ENCODE results near the gene SVOPL. TPM values are rescaled to one million over a fixed set of nuclear protein-coding genes. Genes with fewer than 3 reads are reported as not detected.
"Not testable (repeated sequence)": the region's sequence is repeated elsewhere in the genome, so short reads cannot be mapped to it uniquely, and the experiment has no call there.

Gene SVOPL
- total RNA-seq, 1 donor from 2014 or later: not detected

GRCh38 chr7:138735399-138735798 lies 34.2 kb upstream of the SVOPL start:
- DNase-seq (ENCODE audit: extremely low spot score, unreplicated experiment): no peak
- Mint-ChIP-seq H3K36me3 (no peaks in the 10 kb centered on the region), H3K27ac (no peak overlapping the region), H3K27me3 (no peaks in the 10 kb centered on the region), H3K4me3 (no peak overlapping the region), H3K9me3 (peaks cover 4% of the 10 kb centered on the region), H3K4me1 (ENCODE audit: unreplicated experiment) (peaks cover 10% of the 10 kb centered on the region)
- no peak for TF ChIP-seq CTCF (conservative IDR thresholded peaks at IDR 0.05)

- H3K36me3 Mint-ChIP-seq; H3K4me3 Mint-ChIP-seq; H3K4me1 Mint-ChIP-seq (ENCODE audit: unreplicated experiment); H3K27ac Mint-ChIP-seq; H3K27me3 Mint-ChIP-seq; DNase-seq (ENCODE audit: extremely low spot score, unreplicated experiment); H3K9me3 Mint-ChIP-seq: not testable (repeated sequence)
Measured at GRCh38 chr7:138731733-138732132, 30.6 kb upstream of the SVOPL start.

DNA sequence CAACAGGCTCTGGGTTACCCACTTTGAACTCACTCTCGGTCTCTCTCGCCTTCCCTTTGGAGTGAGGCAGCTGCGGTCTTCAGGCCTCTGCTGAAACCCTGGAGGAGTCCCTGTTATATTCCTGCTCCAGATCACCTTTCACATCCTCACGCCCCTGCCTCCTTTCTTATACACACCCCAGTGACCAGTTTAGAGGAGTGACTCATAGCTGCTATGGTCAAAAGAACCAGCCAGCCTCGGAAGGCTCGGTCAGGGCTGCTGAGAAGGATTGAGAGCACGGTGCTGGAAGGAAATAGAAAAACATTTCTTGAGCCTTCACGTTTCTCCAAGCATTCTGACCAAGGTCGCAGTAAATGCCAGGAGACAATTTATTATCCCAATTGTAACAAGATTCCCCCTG lies 28.3 kb upstream of the SVOPL start:
- no peak for DNase-seq (ENCODE audit: extremely low spot score, unreplicated experiment)
- no peak overlapping the region for H3K27ac Mint-ChIP-seq
- H3K4me3 Mint-ChIP-seq: no peak overlapping the region
- no peak for TF ChIP-seq CTCF (conservative IDR thresholded peaks at IDR 0.05)
- H3K36me3 Mint-ChIP-seq: no peaks in the 10 kb centered on the region
- no peaks in the 10 kb centered on the region for H3K9me3 Mint-ChIP-seq
- H3K4me1 Mint-ChIP-seq (ENCODE audit: unreplicated experiment): no peaks in the 10 kb centered on the region
- H3K27me3 Mint-ChIP-seq: no peaks in the 10 kb centered on the region

DNA sequence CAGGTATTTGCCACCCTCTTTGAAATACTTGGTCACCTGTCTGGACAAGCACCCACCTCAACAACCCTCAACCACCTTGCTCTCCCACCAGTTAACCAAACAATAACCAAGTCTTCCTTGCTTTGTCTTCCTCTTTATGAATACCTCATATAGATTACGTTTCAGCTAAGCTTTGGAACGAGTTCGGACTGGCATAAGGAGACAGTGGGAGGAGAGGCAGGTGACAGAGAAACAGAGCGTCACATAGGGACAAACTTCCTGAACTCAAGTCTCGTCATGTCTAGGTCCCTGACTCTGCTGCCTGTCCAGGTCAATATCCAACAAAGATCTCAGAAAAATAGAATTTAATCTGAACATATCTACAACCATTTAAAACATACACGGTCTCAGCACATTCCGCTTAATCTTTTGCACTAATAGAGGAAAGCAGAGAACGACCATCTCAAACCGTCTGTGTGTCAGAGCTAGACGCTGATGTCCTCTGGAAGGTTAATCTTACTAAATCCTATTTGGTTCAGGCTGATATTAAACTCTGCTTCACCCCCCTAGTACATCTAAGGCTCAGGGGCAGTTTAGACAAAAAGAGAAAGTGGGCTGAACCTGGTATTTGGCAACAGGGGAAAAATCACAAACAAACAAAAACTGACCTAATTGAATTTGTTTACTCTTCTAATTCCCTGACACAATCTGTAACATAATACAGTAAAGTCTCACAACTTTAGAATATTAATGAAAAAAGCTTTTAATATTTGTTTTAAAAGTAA lies 26.4 kb upstream of the SVOPL start:
- Mint-ChIP-seq H3K27ac (no peak overlapping the region), H3K4me3 (no peak overlapping the region), H3K36me3 (no peaks in the 10 kb centered on the region), H3K4me1 (ENCODE audit: unreplicated experiment) (no peaks in the 10 kb centered on the region), H3K9me3 (no peaks in the 10 kb centered on the region), H3K27me3 (no peaks in the 10 kb centered on the region)
- no peak for TF ChIP-seq CTCF (conservative IDR thresholded peaks at IDR 0.05)
- DNase-seq (ENCODE audit: extremely low spot score, unreplicated experiment): no peak

- Mint-ChIP-seq H3K9me3 (no peaks in the 10 kb centered on the region), H3K4me1 (ENCODE audit: unreplicated experiment) (no peaks in the 10 kb centered on the region), H3K27me3 (no peaks in the 10 kb centered on the region), H3K36me3 (no peaks in the 10 kb centered on the region), H3K4me3 (no peak overlapping the region), H3K27ac (no peak overlapping the region)
- DNase-seq (ENCODE audit: extremely low spot score, unreplicated experiment): no peak
- TF ChIP-seq CTCF (conservative IDR thresholded peaks at IDR 0.05): no peak
Measured at GRCh38 chr7:138726288-138726687, 25.1 kb upstream of the SVOPL start.

- TF ChIP-seq CTCF (conservative IDR thresholded peaks at IDR 0.05): no peak
- Mint-ChIP-seq H3K4me3 (no peak overlapping the region), H3K27me3 (no peaks in the 10 kb centered on the region), H3K9me3 (no peaks in the 10 kb centered on the region), H3K27ac (no peak overlapping the region), H3K36me3 (no peaks in the 10 kb centered on the region), H3K4me1 (ENCODE audit: unreplicated experiment) (no peaks in the 10 kb centered on the region)
- DNase-seq (ENCODE audit: extremely low spot score, unreplicated experiment): no peak
Measured at GRCh38 chr7:138720286-138720685, 19.1 kb upstream of the SVOPL start.

Data from type B pancreatic cell (in vitro differentiated cells).